Cardiac muscle cell (in vitro differentiated cells and primary cell): ENCODE measurements around the gene CHAT. TPM values are rescaled to one million over a fixed set of nuclear protein-coding genes. Genes with fewer than 3 reads are reported as not detected.

ENCODE experiments used
- DNase-seq, 2 donors: peaks; one replicate each; pipeline versions ENCODE4 v3.0.0 to v3.0.0-alpha.2; 2010 to 2017; ENCODE audit warnings: low read depth in 1 of 2, low spot score in 1 of 2
- H3K27ac ChIP-seq: fragments of 200-600 bp; sonication (generic); 2 replicates; pipeline ENCODE4 v1.5.1; 2016
- H3K27me3 ChIP-seq: fragments of 200-600 bp; sonication (generic); 2 replicates; pipeline ENCODE4 v1.6.0; 2016; ENCODE audit warnings: control low read depth
- H3K36me3 ChIP-seq: fragments of 200-600 bp; sonication (generic); 2 replicates; pipeline ENCODE4 v1.5.1; 2016; ENCODE audit warnings: control low read depth
- H3K4me1 ChIP-seq: fragments of 200-600 bp; sonication (generic); 2 replicates; pipeline ENCODE4 v1.8.1; 2017; ENCODE audit warnings: low read depth, mild to moderate bottlenecking, mixed run types
- H3K4me3 ChIP-seq: fragments of 200-600 bp; sonication (generic); 2 replicates; pipeline ENCODE4 v1.5.1; 2016; ENCODE audit warnings: mild to moderate bottlenecking
- H3K9me3 ChIP-seq: fragments of 200-600 bp; sonication (generic); 2 replicates; pipeline ENCODE4 v1.5.1; 2017; ENCODE audit warnings: low read depth, mild to moderate bottlenecking, control low read depth
- polyA plus RNA-seq: library from polyadenylated mRNA; unstranded; fragments of >200 nt; fragmentation: Nextera tagmentation; extraction: Ambion mirVana; gene quantifications from 2 replicates; pipeline ENCODE4 v1.2.1, GENCODE V29; 2016
- total RNA-seq: library from RNA; depleted of rRNA; stranded (reverse); fragments of >200 nt; gene quantifications from 2 replicates; pipeline ENCODE4 v1.2.3, GENCODE V29; 2016
- TF ChIP-seq, protein P1 (sequence below): IDR thresholded peaks from 2 replicates; pipeline ENCODE4 v1.5.1; 2012; ENCODE audit warnings: low read depth, mild to moderate bottlenecking, low read length

The CHAT gene
- total and polyA plus RNA-seq, 2 experiments from 2014 or later: not detected

DNA sequence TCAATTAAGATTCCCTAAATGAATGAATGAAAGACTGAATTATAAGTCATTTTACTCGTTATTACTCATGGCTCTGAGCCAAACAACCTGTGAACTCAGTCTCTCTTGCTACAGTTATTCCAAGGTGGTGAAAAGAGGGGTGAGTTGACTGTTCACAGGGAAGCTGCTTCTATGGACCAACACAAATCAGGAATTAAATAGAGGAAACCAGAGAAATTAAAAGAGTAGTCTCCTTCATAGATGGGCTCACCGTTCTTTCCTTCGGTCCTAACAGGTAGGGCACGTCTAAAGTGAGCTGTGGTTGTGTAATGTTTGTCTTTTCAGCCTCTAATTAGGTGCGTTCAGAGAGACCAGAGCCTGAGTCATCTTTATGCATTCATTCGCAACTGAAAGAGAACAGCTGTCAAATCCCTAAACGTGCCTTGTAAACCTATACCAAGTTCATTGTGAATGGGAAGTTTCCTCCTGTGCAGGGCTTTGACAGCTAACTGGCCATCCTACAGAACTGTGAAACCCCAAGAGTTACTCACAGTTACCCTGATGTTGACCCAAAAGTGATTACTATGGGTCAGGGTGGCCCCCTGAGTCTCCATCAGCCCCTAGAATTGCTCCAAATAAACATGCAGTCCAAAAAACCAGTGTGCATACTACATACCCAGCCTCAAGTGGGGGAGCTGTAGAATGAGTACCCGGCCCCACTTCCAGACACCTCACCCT, 47.5 kb downstream of the CHAT start:
- H3K27ac ChIP-seq: no peak overlapping the region
- DNase-seq: no peak
- no peaks in the 10 kb centered on the region for H3K4me1 ChIP-seq
- no peaks in the 10 kb centered on the region for H3K36me3 ChIP-seq
- H3K9me3 ChIP-seq: no peaks in the 10 kb centered on the region
- TF ChIP-seq, protein P1, sequence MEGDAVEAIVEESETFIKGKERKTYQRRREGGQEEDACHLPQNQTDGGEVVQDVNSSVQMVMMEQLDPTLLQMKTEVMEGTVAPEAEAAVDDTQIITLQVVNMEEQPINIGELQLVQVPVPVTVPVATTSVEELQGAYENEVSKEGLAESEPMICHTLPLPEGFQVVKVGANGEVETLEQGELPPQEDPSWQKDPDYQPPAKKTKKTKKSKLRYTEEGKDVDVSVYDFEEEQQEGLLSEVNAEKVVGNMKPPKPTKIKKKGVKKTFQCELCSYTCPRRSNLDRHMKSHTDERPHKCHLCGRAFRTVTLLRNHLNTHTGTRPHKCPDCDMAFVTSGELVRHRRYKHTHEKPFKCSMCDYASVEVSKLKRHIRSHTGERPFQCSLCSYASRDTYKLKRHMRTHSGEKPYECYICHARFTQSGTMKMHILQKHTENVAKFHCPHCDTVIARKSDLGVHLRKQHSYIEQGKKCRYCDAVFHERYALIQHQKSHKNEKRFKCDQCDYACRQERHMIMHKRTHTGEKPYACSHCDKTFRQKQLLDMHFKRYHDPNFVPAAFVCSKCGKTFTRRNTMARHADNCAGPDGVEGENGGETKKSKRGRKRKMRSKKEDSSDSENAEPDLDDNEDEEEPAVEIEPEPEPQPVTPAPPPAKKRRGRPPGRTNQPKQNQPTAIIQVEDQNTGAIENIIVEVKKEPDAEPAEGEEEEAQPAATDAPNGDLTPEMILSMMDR: no peak
- no peak overlapping the region for H3K4me3 ChIP-seq
- peaks cover 14% of the 10 kb centered on the region for H3K27me3 ChIP-seq

DNA sequence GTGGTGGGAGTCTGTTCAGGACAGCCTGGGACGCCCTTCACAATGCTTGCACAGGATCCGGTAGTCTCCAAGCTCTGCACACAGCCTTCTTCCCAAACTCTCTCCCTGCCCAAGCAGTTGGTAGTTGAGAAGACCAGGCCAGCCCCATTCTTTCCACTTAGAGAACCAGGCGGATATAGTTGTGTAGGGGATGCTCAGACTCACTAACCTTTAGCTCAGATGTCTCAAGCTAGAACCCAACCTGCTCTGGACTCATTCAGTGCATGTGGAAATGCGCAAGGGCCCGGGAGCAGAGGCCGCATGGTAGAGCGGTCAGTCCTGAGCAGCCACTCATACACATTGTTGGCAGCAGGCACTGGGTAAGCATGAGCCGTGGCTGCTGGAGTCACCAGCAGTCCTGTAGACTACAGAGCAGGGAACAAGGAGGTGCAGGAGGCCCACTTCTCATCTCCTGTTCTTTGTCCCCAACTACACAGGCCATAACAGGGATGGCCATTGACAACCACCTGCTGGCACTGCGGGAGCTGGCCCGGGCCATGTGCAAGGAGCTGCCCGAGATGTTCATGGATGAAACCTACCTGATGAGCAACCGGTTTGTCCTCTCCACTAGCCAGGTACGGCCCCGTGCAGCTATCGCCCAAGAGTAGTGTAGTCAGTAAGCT, 48.5 kb downstream of the CHAT start:
- Histone ChIP-seq H3K27me3 (peaks cover 17% of the 10 kb centered on the region), H3K36me3 (no peaks in the 10 kb centered on the region), H3K4me3 (no peak overlapping the region), H3K4me1 (no peaks in the 10 kb centered on the region), H3K9me3 (no peaks in the 10 kb centered on the region), H3K27ac (no peak overlapping the region)
- TF ChIP-seq, protein P1: no peak
- no peak for DNase-seq

DNA sequence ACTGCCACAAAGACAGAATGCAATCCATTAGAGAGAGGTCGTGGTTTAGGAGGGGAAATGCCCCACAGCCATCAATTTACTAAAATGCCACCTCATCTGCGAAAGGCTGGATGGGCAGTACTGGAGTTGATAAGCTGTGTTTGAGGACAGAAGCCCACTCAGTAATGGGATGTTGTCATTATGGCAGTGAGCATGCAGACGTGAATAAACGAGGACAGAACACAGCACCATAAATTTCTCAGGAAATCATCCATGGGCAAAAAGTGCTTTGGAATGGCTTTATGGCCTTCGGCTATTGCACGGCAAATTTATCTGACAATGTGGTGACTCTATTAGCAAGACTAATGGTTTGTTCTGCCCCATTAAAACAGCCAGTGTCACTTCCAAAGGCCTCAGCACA, 49.8 kb downstream of the CHAT start:
- peaks cover 25% of the 10 kb centered on the region for H3K27me3 ChIP-seq
- DNase-seq: no peak
- TF ChIP-seq, protein P1: no peak

DNA sequence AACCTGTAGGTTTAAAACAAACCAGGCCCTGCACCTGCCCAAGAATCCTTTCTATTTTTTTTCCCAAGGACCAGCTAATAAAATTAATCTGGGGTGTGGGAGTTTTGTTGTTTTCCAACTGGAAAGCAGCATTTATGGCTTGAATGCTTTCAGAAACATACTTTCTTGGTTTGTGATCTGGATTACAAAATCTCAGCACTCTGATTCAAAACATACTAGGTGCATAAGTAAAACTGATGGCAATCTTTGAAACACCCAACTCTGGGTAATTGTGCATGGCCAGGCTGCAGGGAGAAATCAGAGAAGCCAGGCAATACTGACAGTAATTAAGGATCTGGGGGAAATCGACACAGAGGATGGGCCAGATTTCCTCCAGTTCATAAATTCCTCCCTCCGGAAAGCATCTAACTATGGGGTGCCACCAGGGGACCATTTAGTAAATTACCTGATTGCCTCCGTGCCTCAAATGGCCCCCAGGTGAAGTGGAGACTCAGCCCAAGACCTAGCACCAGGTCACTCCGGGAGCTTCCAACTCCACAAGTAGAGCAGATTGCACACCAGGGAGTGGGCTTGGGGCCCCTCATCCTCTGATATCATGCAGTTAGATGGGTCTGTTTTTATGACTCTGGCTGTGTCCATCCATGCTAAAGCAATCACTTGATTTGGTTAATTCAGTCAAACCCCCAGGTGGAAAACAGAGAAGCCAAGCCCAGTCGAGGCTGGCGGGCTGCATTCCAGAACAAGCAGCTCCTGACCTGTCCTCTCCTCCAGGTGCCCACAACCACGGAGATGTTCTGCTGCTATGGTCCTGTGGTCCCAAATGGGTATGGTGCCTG, 50.4 kb downstream of the CHAT start:
- Histone ChIP-seq H3K27ac (no peak overlapping the region), H3K36me3 (no peaks in the 10 kb centered on the region), H3K4me1 (no peaks in the 10 kb centered on the region), H3K9me3 (no peaks in the 10 kb centered on the region), H3K27me3 (peaks cover 31% of the 10 kb centered on the region), H3K4me3 (no peak overlapping the region)
- no peak for DNase-seq
- TF ChIP-seq, protein P1: no peak

More for the DNA sequence above, 49.8 kb downstream of the CHAT start:
- no peaks in the 10 kb centered on the region for H3K9me3 ChIP-seq
- H3K4me3 ChIP-seq: no peak overlapping the region
- no peaks in the 10 kb centered on the region for H3K36me3 ChIP-seq
- H3K27ac ChIP-seq: no peak overlapping the region
- H3K4me1 ChIP-seq: no peaks in the 10 kb centered on the region

DNA sequence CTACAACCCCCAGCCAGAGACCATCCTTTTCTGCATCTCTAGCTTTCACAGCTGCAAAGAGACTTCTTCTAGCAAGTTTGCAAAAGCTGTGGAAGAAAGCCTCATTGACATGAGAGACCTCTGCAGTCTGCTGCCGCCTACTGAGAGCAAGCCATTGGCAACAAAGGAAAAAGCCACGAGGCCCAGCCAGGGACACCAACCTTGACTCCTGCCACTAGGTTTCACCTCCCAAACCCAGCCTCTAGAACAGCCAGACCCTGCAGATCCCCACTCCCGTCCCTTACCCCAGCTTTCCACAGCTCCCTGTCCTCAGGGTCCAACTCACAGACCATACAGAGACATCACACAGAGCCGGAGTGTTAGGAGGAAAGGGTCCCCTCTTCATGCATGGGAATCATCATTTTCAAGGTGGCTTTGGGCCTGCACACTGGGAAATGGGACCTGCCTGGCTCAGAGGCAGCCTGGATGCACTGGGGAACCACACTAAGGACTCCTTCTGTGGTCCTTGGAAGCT, 51.1 kb downstream of the CHAT start:
- Histone ChIP-seq H3K4me1 (no peaks in the 10 kb centered on the region), H3K27me3 (peaks cover 31% of the 10 kb centered on the region), H3K27ac (no peak overlapping the region), H3K36me3 (no peaks in the 10 kb centered on the region), H3K4me3 (no peak overlapping the region), H3K9me3 (no peaks in the 10 kb centered on the region)
- TF ChIP-seq, protein P1: no peak
- no peak for DNase-seq
